SK-N-SH treated with all-trans-retinoic acid at 6 μM for 48 hours (cell line): ENCODE data around the gene PRKG1.

ENCODE experiments used
- ARNTL ChIP-seq: fragments of 450-650 bp; formaldehyde crosslinking; IDR thresholded peaks from 2 replicates; pipeline ENCODE4 v1.5.0; 2020; ENCODE audit warnings: low read depth, mild to moderate bottlenecking, moderate library complexity, borderline replicate concordance
- BACH2 ChIP-seq: fragments of 250-450 bp; sonication (Bioruptor Pico); IDR thresholded peaks from 2 replicates; pipeline ENCODE4 v1.9.0; 2021; ENCODE audit warnings: mild to moderate bottlenecking, borderline replicate concordance
- CSDC2 ChIP-seq: fragments of 250-450 bp; sonication (Bioruptor Pico); IDR thresholded peaks from 2 replicates; pipeline ENCODE4 v1.5.0; 2020; ENCODE audit warnings: mild to moderate bottlenecking, moderate library complexity
- OSR1 ChIP-seq: fragments of 250-450 bp; sonication (Bioruptor Pico); IDR thresholded peaks from 2 replicates; pipeline ENCODE4 v1.8.0; 2022; ENCODE audit warnings: moderate library complexity, mild to moderate bottlenecking, inconsistent platforms
- PPARA ChIP-seq: fragments of 250-450 bp; sonication (Bioruptor Pico); IDR thresholded peaks from 2 replicates; pipeline ENCODE4 v1.5.0; 2020; ENCODE audit warnings: mild to moderate bottlenecking, borderline replicate concordance
- RARB ChIP-seq: fragments of 250-450 bp; sonication (Bioruptor Pico); IDR thresholded peaks from 2 replicates; pipeline ENCODE4 v1.8.0; 2021; ENCODE audit warnings: mild to moderate bottlenecking, moderate library complexity
- SNAI2 ChIP-seq: fragments of 250-450 bp; sonication (Bioruptor Pico); IDR thresholded peaks from 2 replicates; pipeline ENCODE4 v1.5.0; 2020; ENCODE audit warnings: mild to moderate bottlenecking, moderate library complexity
- ZFP3 ChIP-seq: fragments of 250-450 bp; sonication (Bioruptor Pico); IDR thresholded peaks from 2 replicates; pipeline ENCODE4 v1.5.0; 2020; ENCODE audit warnings: mild to moderate bottlenecking, moderate library complexity
- ZFP30 ChIP-seq: fragments of 450-650 bp; formaldehyde crosslinking; IDR thresholded peaks from 2 replicates; pipeline ENCODE4 v1.5.0; 2022; ENCODE audit warnings: mild to moderate bottlenecking, moderate library complexity
- ZNF565 ChIP-seq: fragments of 450-650 bp; formaldehyde crosslinking; conservative IDR thresholded peaks from 2 replicates; pipeline ENCODE4 v1.5.0; 2020; ENCODE audit warnings: low read depth, mild to moderate bottlenecking, moderate library complexity
- ZNF70 ChIP-seq: fragments of 450-650 bp; formaldehyde crosslinking; IDR thresholded peaks from 2 replicates; pipeline ENCODE4 v1.5.0; 2020; ENCODE audit warnings: mild to moderate bottlenecking, moderate library complexity
- ZNF8 ChIP-seq: fragments of 450-650 bp; formaldehyde crosslinking; IDR thresholded peaks from 2 replicates; pipeline ENCODE4 v1.5.0; 2020; ENCODE audit warnings: mild to moderate bottlenecking, moderate library complexity
- TF ChIP-seq, protein P1 (sequence below): fragments of 250-450 bp; sonication (Bioruptor Pico); IDR thresholded peaks from 2 replicates; pipeline ENCODE4 v1.8.0; 2020; ENCODE audit warnings: mild to moderate bottlenecking, moderate library complexity, borderline replicate concordance
- TF ChIP-seq, protein P2 (sequence below): fragments of 250-450 bp; sonication (Bioruptor Pico); IDR thresholded peaks from 2 replicates; pipeline ENCODE4 v1.5.1; 2020; ENCODE audit warnings: low read depth, mild to moderate bottlenecking, moderate library complexity

DNA sequence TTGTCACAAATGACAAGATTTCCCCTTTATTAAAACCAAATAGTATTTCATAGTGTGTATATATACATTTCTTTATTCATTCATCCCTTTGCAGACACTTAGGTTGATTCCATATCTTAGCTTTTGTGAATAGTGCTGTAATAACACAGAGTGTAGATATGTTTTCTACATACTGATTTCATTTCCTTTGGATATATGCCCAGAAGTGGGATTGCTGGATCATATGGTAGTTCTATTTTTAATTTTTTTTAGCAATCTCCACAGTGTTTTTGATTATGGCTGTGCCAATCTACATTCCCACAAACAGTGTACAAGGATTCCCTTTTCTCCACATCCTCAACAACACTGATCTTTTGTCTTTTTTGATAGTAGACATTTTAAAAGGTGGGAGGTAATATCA lies 578.7 kb downstream of the PRKG1 start:
- TF ChIP-seq ZFP30 (no peak), ARNTL (CRISPR knock-in tag) (no peak), ZNF70 (CRISPR knock-in tag) (no peak), SNAI2 (no peak), ZNF8 (CRISPR knock-in tag) (no peak), CSDC2 (CRISPR knock-in tag) (no peak), ZFP3 (CRISPR knock-in tag) (no peak), PPARA (CRISPR knock-in tag) (no peak), ZNF565 (no peak), RARB (CRISPR knock-in tag) (no peak), BACH2 (CRISPR knock-in tag) (no peak), OSR1 (CRISPR knock-in tag) (no peak)
- TF ChIP-seq, protein P1, sequence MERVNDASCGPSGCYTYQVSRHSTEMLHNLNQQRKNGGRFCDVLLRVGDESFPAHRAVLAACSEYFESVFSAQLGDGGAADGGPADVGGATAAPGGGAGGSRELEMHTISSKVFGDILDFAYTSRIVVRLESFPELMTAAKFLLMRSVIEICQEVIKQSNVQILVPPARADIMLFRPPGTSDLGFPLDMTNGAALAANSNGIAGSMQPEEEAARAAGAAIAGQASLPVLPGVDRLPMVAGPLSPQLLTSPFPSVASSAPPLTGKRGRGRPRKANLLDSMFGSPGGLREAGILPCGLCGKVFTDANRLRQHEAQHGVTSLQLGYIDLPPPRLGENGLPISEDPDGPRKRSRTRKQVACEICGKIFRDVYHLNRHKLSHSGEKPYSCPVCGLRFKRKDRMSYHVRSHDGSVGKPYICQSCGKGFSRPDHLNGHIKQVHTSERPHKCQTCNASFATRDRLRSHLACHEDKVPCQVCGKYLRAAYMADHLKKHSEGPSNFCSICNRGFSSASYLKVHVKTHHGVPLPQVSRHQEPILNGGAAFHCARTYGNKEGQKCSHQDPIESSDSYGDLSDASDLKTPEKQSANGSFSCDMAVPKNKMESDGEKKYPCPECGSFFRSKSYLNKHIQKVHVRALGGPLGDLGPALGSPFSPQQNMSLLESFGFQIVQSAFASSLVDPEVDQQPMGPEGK (CRISPR knock-in tag), result 0 out of 2 replicates have a peak, but pooled peaks have one; percentile 17
- TF ChIP-seq, protein P2, sequence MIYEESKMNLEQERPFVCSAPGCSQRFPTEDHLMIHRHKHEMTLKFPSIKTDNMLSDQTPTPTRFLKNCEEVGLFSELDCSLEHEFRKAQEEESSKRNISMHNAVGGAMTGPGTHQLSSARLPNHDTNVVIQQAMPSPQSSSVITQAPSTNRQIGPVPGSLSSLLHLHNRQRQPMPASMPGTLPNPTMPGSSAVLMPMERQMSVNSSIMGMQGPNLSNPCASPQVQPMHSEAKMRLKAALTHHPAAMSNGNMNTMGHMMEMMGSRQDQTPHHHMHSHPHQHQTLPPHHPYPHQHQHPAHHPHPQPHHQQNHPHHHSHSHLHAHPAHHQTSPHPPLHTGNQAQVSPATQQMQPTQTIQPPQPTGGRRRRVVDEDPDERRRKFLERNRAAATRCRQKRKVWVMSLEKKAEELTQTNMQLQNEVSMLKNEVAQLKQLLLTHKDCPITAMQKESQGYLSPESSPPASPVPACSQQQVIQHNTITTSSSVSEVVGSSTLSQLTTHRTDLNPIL (CRISPR knock-in tag), result no peak
